Measurements from ENCODE around the gene FOXK2.
"Not testable (repeated sequence)": the region's sequence is repeated elsewhere in the genome, so short reads cannot be mapped to it uniquely, and the experiment has no call there.

FOXK2 gene

DNA sequence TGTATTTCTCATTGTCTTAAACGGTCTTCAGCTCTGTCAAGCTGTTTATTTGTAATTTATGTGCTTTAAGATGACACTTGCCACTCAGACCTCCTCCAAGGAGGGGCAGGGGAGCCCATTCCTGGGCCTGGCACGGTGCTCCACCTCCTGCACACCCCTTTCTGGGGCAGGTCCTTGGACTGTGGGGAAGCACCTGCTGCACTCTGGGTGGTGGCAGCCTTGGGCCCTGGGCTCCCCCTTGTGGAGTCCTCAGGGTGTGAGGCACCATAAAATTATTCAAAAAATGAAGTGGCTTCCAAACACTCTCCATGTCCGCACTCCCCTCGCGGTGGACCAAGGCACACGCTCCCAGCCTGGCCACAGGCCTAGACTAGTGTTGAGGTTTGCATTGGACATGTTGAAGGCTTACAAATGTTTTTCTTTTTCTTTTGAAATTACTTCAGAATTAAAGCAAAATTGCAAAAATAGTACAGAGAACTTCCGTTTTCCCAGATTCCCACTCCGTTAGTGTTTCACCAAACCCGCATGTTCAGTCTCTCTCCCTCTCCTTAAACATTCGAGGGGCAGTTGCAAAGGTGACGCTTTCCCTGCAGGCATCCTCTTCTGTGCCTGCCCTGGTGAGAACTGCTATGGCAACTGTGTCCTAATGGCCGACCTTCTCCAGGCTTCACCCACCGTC lies 32.4 kb downstream of the FOXK2 start:
- no peak overlapping the region for H3K4me3 ChIP-seq (ENCODE audit: low read depth, low read length)
- TF ChIP-seq, protein P1, sequence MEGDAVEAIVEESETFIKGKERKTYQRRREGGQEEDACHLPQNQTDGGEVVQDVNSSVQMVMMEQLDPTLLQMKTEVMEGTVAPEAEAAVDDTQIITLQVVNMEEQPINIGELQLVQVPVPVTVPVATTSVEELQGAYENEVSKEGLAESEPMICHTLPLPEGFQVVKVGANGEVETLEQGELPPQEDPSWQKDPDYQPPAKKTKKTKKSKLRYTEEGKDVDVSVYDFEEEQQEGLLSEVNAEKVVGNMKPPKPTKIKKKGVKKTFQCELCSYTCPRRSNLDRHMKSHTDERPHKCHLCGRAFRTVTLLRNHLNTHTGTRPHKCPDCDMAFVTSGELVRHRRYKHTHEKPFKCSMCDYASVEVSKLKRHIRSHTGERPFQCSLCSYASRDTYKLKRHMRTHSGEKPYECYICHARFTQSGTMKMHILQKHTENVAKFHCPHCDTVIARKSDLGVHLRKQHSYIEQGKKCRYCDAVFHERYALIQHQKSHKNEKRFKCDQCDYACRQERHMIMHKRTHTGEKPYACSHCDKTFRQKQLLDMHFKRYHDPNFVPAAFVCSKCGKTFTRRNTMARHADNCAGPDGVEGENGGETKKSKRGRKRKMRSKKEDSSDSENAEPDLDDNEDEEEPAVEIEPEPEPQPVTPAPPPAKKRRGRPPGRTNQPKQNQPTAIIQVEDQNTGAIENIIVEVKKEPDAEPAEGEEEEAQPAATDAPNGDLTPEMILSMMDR (IDR thresholded peaks at IDR 0.05; ENCODE audit: borderline replicate concordance, insufficient read depth, low read depth, low read length) = peak; percentile 90

GRCh38 chr17:82552580-82552979 lies 33.0 kb downstream of the FOXK2 start:
- TF ChIP-seq, protein P1 (IDR thresholded peaks at IDR 0.05; ENCODE audit: borderline replicate concordance, insufficient read depth, low read depth, low read length) = no peak
- no peak overlapping the region for H3K4me3 ChIP-seq (ENCODE audit: low read depth, low read length)

DNA sequence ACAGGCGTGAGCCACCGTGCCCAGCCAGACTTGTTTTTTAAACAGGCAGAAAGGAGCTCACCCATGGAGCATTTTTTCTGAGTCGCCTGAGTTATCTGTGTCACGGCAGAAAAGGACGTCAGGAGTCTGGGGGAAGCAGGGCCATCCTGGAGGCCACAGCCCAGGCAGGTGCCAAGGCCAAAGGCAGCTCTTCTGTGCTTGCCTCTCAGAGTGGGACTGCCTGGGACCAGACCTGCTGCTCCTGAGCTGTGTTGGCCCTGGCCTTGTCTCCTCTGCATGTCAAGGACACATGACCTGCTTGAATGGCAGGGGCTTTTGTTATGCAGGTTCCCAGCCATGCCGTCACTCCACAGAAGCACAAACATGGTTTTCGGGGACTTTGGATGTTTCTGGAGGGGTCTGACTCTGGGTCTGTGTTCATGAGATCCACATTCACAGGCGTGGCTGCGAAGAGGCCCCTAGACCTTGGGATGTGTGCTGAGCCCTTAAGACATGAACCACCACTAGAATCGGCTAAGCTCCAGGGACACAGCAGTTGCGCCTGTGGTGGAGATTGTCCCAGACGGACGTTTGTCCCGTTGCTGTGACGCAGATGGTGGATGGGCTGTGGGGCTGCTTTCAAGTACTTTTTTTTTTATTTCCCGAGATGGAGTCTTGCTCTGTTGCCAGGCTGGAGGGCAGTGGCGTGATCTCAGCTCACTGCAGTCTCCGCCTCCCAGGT lies 33.8 kb downstream of the FOXK2 start:
- TF ChIP-seq, protein P1 (IDR thresholded peaks at IDR 0.05; ENCODE audit: borderline replicate concordance, insufficient read depth, low read depth, low read length) = no peak
- no peak overlapping the region for H3K4me3 ChIP-seq (ENCODE audit: low read depth, low read length)

DNA sequence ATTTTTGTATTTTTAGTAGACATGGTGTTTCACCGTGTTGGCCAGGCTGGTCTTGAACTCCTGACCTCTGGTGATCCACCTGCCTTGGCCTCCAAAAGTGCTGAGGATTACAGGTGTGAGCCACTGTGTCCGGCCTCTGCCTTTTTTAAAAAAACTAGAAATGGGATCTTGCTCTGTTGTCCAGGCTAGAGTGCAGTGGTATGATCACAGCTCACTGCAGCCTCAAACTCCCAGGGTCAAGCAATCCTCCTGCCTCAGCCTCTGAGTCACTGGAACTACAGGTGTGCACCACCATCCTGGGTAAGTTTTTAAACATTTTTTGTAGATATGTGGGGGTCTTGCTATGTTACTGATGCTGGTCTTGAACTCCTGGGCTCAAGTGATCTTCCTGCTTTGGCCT lies 38.0 kb downstream of the FOXK2 start:
- H3K4me3 ChIP-seq (ENCODE audit: low read depth, low read length) = not testable (repeated sequence)

DNA sequence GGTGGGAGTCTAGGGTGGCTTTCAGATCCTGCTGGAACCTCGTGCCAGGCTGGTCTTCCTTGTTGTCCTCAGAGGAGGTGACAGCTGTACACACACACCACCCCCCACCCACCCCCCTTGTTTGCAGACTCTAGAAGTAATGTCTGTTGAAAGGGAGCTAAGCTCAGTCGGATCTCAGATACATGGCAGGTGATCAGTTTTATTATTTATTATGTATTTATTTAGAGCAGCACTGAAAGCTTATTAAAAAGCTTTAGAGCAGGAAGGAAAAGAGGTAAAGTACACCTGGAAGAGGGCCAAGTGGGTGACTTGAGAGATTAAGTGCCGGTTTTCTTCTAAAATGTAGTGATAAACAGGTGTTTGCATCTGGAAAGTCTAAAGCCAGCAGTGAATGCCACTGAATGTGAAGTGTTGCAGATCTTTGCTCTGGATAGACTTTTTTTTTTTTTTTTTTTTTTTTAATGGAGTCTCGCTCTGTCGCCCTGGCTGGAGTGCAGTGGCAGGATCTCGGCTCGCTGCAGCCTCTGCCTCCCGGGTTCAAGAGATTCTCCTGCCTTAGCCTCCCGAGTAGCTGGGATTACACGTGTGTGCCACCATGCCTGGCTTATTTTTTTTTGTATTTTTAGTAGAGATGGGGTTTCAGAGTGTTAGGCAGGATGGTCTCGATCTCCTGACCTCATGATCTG lies 40.2 kb downstream of the FOXK2 start:
- TF ChIP-seq, protein P1 (IDR thresholded peaks at IDR 0.05; ENCODE audit: borderline replicate concordance, insufficient read depth, low read depth, low read length) = no peak

GRCh38 chr17:82560252-82560642 lies 40.7 kb downstream of the FOXK2 start:
- H3K4me3 ChIP-seq (ENCODE audit: low read depth, low read length) = no peak overlapping the region
- TF ChIP-seq, protein P1 (IDR thresholded peaks at IDR 0.05; ENCODE audit: borderline replicate concordance, insufficient read depth, low read depth, low read length) = no peak

More for the DNA sequence above, 40.2 kb downstream of the FOXK2 start:
- no peak overlapping the region for H3K4me3 ChIP-seq (ENCODE audit: low read depth, low read length)

- TF ChIP-seq, protein P1 (IDR thresholded peaks at IDR 0.05; ENCODE audit: borderline replicate concordance, insufficient read depth, low read depth, low read length) = no peak
- H3K4me3 ChIP-seq (ENCODE audit: low read depth, low read length) = no peak overlapping the region
Observed at GRCh38 chr17:82560802-82561428, 41.4 kb downstream of the FOXK2 start.
